ENCODE measurements around the gene FCHO1.

Gene FCHO1

DNA sequence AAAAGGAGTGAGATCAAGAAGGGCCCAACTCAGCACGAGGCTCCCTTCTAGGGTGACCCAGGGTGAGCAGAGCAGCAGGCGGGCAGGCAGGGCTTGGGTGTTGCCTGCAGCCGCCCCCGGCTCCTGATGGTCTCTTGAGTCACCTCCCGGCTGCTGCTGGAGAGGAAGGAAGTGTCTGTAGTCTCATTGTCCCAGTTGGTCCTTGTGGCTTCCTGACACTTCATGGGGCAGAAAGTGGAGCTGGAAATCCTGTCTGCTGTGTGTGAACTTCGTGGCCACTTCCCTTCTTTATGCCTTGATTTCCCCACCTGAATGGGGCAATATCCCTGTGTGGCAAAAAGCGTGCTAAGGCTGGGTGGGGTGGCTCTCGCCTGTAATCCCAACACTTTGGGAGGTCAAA is 29.5 kb upstream of the FCHO1 start:
- H3K36me3 ChIP-seq (ENCODE audit: control insufficient read depth, insufficient read depth, low read length): peaks cover 7% of the 10 kb centered on the region
- H2BK120ac ChIP-seq (ENCODE audit: low read depth, low read length): no peak overlapping the region
- H3K4me3 ChIP-seq (ENCODE audit: low read length): no peak overlapping the region
- DNase-seq: no peak
- no peak overlapping the region for H3K23ac ChIP-seq (ENCODE audit: low read length)
- H3K18ac ChIP-seq (ENCODE audit: low read length): no peak overlapping the region
- no CpG with 5 or more reads among the region's 8 CpGs for WGBS (ENCODE audit: extremely low coverage, insufficient coverage, low lambda C conversion rate)
- H4K5ac ChIP-seq (ENCODE audit: low read length): no peak overlapping the region
- no peak overlapping the region for H3K4me2 ChIP-seq (ENCODE audit: low read length)
- H3K27ac ChIP-seq (ENCODE audit: low read depth, low read length): no peak overlapping the region
- H2AK5ac ChIP-seq (ENCODE audit: low read length): no peak overlapping the region
- H3K9ac ChIP-seq (ENCODE audit: low read length): no peak overlapping the region
- no peak overlapping the region for H3K4ac ChIP-seq (ENCODE audit: low read depth, low read length)
- peaks cover 19% of the 10 kb centered on the region for H3K79me1 ChIP-seq (ENCODE audit: low read length)
- H4K8ac ChIP-seq (ENCODE audit: low read depth, low read length): no peak overlapping the region
- no peaks in the 10 kb centered on the region for H3K27me3 ChIP-seq (ENCODE audit: insufficient read depth, low read length, poor library complexity)
- peaks cover 24% of the 10 kb centered on the region for H3K79me2 ChIP-seq (ENCODE audit: control insufficient read depth, insufficient read depth, low read length)
- peaks cover 4% of the 10 kb centered on the region for H3K4me1 ChIP-seq (ENCODE audit: control insufficient read depth, low read depth, low read length)
- no peak overlapping the region for H2BK15ac ChIP-seq (replicated peaks; ENCODE audit: low read depth)
- H2BK5ac ChIP-seq (ENCODE audit: low read length): no peak overlapping the region
- H3K56ac ChIP-seq (ENCODE audit: low read length): no peak overlapping the region

DNA sequence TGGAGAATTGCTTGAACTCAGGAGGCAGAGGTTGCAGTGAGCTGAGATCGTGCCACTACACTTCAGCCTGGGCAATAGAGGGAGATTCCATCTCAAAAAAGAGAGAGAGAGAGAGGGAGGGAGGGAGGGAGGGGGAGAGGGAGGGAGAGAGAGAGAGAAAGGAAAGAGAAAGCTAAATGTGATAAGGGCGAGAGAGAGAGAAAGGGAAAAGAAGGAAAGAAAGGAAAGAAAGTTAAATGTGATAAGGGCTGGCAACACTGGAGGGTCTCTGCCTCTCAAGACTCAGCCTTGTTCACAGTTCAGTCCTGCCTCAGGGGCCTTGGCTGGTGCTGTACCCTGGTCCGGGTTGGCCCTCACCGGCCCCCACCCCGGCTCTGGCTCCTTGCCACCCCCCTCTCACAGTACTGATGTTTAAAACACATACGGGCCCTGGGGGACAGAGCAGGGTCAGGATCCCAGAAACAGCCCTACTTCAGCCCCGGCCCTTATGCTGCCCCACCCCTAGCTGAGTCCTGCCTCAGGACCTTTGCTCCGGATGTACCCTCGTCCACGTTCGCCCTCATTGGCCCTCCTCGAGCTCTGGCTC is 28.5 kb upstream of the FCHO1 start:
- no peak overlapping the region for H2AK5ac ChIP-seq (ENCODE audit: low read length)
- H3K4me2 ChIP-seq (ENCODE audit: low read length): no peak overlapping the region
- no peaks in the 10 kb centered on the region for H3K27me3 ChIP-seq (ENCODE audit: insufficient read depth, low read length, poor library complexity)
- peaks cover 4% of the 10 kb centered on the region for H3K4me1 ChIP-seq (ENCODE audit: control insufficient read depth, low read depth, low read length)
- H4K5ac ChIP-seq (ENCODE audit: low read length): no peak overlapping the region
- 88% methylated on average over 1 of the region's 12 CpGs for WGBS (ENCODE audit: extremely low coverage, insufficient coverage, low lambda C conversion rate)
- no peak for DNase-seq
- H2BK15ac ChIP-seq (replicated peaks; ENCODE audit: low read depth): no peak overlapping the region
- no peak overlapping the region for H3K23ac ChIP-seq (ENCODE audit: low read length)
- H4K8ac ChIP-seq (ENCODE audit: low read depth, low read length): no peak overlapping the region
- H3K4me3 ChIP-seq (ENCODE audit: low read length): no peak overlapping the region
- no peak overlapping the region for H3K18ac ChIP-seq (ENCODE audit: low read length)
- no peak overlapping the region for H2BK120ac ChIP-seq (ENCODE audit: low read depth, low read length)
- H3K79me1 ChIP-seq (ENCODE audit: low read length): peaks cover 19% of the 10 kb centered on the region
- H3K4ac ChIP-seq (ENCODE audit: low read depth, low read length): no peak overlapping the region
- H2BK5ac ChIP-seq (ENCODE audit: low read length): no peak overlapping the region
- no peak overlapping the region for H3K56ac ChIP-seq (ENCODE audit: low read length)
- peaks cover 24% of the 10 kb centered on the region for H3K79me2 ChIP-seq (ENCODE audit: control insufficient read depth, insufficient read depth, low read length)
- no peak overlapping the region for H3K27ac ChIP-seq (ENCODE audit: low read depth, low read length)
- no peak overlapping the region for H3K9ac ChIP-seq (ENCODE audit: low read length)
- peaks cover 7% of the 10 kb centered on the region for H3K36me3 ChIP-seq (ENCODE audit: control insufficient read depth, insufficient read depth, low read length)

DNA sequence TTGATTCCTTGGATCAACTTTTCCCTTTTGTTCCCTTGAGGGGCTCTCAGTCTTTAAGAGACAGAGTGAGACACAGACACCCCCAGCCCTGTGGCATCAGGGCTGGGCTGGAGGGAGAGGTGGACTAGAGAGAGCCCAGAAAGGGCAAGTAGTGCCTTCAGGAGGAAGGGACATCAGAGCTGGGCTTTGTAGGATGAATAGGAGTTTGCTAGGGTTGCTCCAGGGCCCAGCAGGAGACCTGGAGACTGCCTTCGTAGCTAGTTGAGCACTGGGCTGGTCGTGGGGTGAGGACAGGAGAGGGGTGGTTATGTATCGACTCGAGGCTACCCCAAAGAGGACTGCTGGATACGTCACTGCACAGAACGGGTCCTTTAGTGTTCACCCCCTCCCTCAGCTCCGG is 26.6 kb upstream of the FCHO1 start:
- DNase-seq: no peak
- H3K79me1 ChIP-seq (ENCODE audit: low read length): peaks cover 21% of the 10 kb centered on the region
- peaks cover 4% of the 10 kb centered on the region for H3K4me1 ChIP-seq (ENCODE audit: control insufficient read depth, low read depth, low read length)
- H3K4ac ChIP-seq (ENCODE audit: low read depth, low read length): no peak overlapping the region
- H3K4me3 ChIP-seq (ENCODE audit: low read length): no peak overlapping the region
- H4K8ac ChIP-seq (ENCODE audit: low read depth, low read length): no peak overlapping the region
- H3K4me2 ChIP-seq (ENCODE audit: low read length): no peak overlapping the region
- H2AK5ac ChIP-seq (ENCODE audit: low read length): no peak overlapping the region
- no peak overlapping the region for H3K18ac ChIP-seq (ENCODE audit: low read length)
- H2BK120ac ChIP-seq (ENCODE audit: low read depth, low read length): no peak overlapping the region
- H3K27me3 ChIP-seq (ENCODE audit: insufficient read depth, low read length, poor library complexity): no peaks in the 10 kb centered on the region
- no peak overlapping the region for H2BK15ac ChIP-seq (replicated peaks; ENCODE audit: low read depth)
- H2BK5ac ChIP-seq (ENCODE audit: low read length): no peak overlapping the region
- no peak overlapping the region for H3K27ac ChIP-seq (ENCODE audit: low read depth, low read length)
- H4K5ac ChIP-seq (ENCODE audit: low read length): no peak overlapping the region
- peaks cover 27% of the 10 kb centered on the region for H3K79me2 ChIP-seq (ENCODE audit: control insufficient read depth, insufficient read depth, low read length)
- WGBS (ENCODE audit: extremely low coverage, insufficient coverage, low lambda C conversion rate): no CpG with 5 or more reads among the region's 7 CpGs
- no peak overlapping the region for H3K9ac ChIP-seq (ENCODE audit: low read length)
- H3K56ac ChIP-seq (ENCODE audit: low read length): no peak overlapping the region
- no peak overlapping the region for H3K23ac ChIP-seq (ENCODE audit: low read length)
- peaks cover 14% of the 10 kb centered on the region for H3K36me3 ChIP-seq (ENCODE audit: control insufficient read depth, insufficient read depth, low read length)

DNA sequence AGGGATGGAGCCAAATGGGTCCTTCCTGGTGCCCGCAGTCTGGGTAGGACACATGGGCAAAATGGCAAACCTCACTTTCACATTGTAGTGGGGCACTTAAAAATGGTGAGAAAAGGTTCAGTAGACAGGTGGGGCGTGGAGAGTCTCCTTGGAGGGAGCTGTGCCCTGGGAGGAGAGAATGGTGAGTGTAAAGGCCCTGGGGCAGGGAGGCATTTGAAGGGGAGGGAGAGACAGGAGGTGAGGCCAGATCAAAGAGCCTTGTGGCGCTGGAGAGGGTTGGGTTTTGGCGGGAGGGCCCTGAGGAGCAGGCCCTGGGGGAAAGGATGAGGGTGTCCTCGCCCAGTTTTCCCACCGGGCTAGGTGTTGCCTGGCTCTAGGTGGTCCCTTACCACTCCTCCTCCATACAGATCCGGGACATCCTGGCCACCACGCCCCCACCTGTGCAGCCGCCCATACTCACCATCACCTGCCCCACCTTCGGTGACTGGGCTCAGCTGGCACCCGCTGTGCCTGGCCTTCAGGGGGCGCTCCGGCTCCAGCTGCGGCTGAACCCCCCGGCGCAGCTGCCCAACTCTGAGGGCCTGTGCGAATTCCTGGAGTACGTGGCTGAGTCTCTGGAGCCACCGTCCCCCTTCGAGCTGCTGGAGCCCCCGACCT is 25.7 kb upstream of the FCHO1 start:
- Histone ChIP-seq H4K8ac (ENCODE audit: low read depth, low read length) (no peak overlapping the region), H2AK5ac (ENCODE audit: low read length) (no peak overlapping the region), H2BK5ac (ENCODE audit: low read length) (no peak overlapping the region), H3K18ac (ENCODE audit: low read length) (no peak overlapping the region), H2BK15ac (replicated peaks; ENCODE audit: low read depth) (no peak overlapping the region), H3K4me1 (ENCODE audit: control insufficient read depth, low read depth, low read length) (no peaks in the 10 kb centered on the region), H3K23ac (ENCODE audit: low read length) (no peak overlapping the region), H3K36me3 (ENCODE audit: control insufficient read depth, insufficient read depth, low read length) (peaks cover 16% of the 10 kb centered on the region), H3K27ac (ENCODE audit: low read depth, low read length) (no peak overlapping the region), H3K27me3 (ENCODE audit: insufficient read depth, low read length, poor library complexity) (no peaks in the 10 kb centered on the region), H3K79me1 (ENCODE audit: low read length) (peaks cover 15% of the 10 kb centered on the region), H3K4me3 (ENCODE audit: low read length) (no peak overlapping the region), H3K9ac (ENCODE audit: low read length) (no peak overlapping the region), H3K79me2 (ENCODE audit: control insufficient read depth, insufficient read depth, low read length) (peaks cover 18% of the 10 kb centered on the region), H4K5ac (ENCODE audit: low read length) (no peak overlapping the region), H3K56ac (ENCODE audit: low read length) (no peak overlapping the region), H2BK120ac (ENCODE audit: low read depth, low read length) (no peak overlapping the region), H3K4me2 (ENCODE audit: low read length) (no peak overlapping the region), H3K4ac (ENCODE audit: low read depth, low read length) (no peak overlapping the region)
- DNase-seq: no peak
- WGBS (ENCODE audit: extremely low coverage, insufficient coverage, low lambda C conversion rate): no CpG with 5 or more reads among the region's 21 CpGs

DNA sequence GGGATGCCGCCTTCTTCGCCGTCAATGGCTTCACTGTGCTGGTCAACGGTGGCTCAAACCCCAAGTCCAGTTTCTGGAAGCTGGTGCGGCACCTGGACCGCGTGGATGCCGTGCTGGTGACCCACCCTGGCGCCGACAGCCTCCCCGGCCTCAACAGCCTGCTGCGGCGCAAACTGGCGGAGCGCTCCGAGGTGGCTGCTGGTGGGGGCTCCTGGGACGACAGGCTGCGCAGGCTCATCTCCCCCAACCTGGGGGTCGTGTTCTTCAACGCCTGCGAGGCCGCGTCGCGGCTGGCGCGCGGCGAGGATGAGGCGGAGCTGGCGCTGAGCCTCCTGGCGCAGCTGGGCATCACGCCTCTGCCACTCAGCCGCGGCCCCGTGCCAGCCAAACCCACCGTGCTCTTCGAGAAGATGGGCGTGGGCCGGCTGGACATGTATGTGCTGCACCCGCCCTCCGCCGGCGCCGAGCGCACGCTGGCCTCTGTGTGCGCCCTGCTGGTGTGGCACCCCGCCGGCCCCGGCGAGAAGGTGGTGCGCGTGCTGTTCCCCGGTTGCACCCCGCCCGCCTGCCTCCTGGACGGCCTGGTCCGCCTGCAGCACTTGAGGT is 25.0 kb upstream of the FCHO1 start:
- Histone ChIP-seq H3K4ac (ENCODE audit: low read depth, low read length) (no peak overlapping the region), H4K8ac (ENCODE audit: low read depth, low read length) (no peak overlapping the region), H3K79me2 (ENCODE audit: control insufficient read depth, insufficient read depth, low read length) (peaks cover 13% of the 10 kb centered on the region), H3K27ac (ENCODE audit: low read depth, low read length) (no peak overlapping the region), H2BK5ac (ENCODE audit: low read length) (no peak overlapping the region), H3K4me1 (ENCODE audit: control insufficient read depth, low read depth, low read length) (no peaks in the 10 kb centered on the region), H3K4me3 (ENCODE audit: low read length) (no peak overlapping the region), H3K4me2 (ENCODE audit: low read length) (no peak overlapping the region), H3K27me3 (ENCODE audit: insufficient read depth, low read length, poor library complexity) (no peaks in the 10 kb centered on the region), H3K23ac (ENCODE audit: low read length) (no peak overlapping the region), H3K56ac (ENCODE audit: low read length) (no peak overlapping the region), H4K5ac (ENCODE audit: low read length) (no peak overlapping the region), H3K18ac (ENCODE audit: low read length) (no peak overlapping the region), H3K36me3 (ENCODE audit: control insufficient read depth, insufficient read depth, low read length) (peaks cover 18% of the 10 kb centered on the region), H2BK120ac (ENCODE audit: low read depth, low read length) (no peak overlapping the region), H3K79me1 (ENCODE audit: low read length) (peaks cover 10% of the 10 kb centered on the region), H3K9ac (ENCODE audit: low read length) (no peak overlapping the region), H2AK5ac (ENCODE audit: low read length) (no peak overlapping the region), H2BK15ac (replicated peaks; ENCODE audit: low read depth) (no peak overlapping the region)
- DNase-seq: no peak
- no CpG with 5 or more reads among the region's 59 CpGs for WGBS (ENCODE audit: extremely low coverage, insufficient coverage, low lambda C conversion rate)

All from mesendoderm (in vitro differentiated cells).